PC-9 (cell line): Measurements from ENCODE around the gene MICAL2. TPM values are rescaled to one million over a fixed set of nuclear protein-coding genes. Genes with fewer than 3 reads are reported as not detected.

Source experiments
- BruUV-seq: library from RNA; stranded (reverse); fragments of 400-500 nt; replicated peaks from 2 replicates; lab custom pipeline; 2021; lab: Mats Ljungman, UMichigan
- CTCF ChIA-PET: fragments of 300-600 bp; sonication (Branson Sonifier 250); formaldehyde crosslinking; loops from one replicate; lab custom pipeline; 2022; ENCODE audit warnings: antibody characterized with exemption; lab: Charles Lee
- POLR2A ChIA-PET: fragments of 300-600 bp; sonication (Branson Sonifier 250); formaldehyde crosslinking; loops from one replicate; lab custom pipeline; 2022; ENCODE audit warnings: antibody characterized with exemption; ENCODE audit not compliant: unreplicated experiment; lab: Charles Lee
- DNase-seq, 2 experiments: peaks; one replicate each; pipeline versions ENCODE4 v3.0.0 to v3.0.0-alpha.2; 2015 to 2022; ENCODE audit warnings: mixed read lengths in 1 of 2
- H2AFZ ChIP-seq: fragments of 200-600 bp; sonication (generic); 2 replicates; pipeline ENCODE4 v1.8.1; 2017; ENCODE audit warnings: antibody characterized with exemption
- H3F3A ChIP-seq: fragments of 200-600 bp; sonication (generic); 2 replicates; pipeline ENCODE4 v1.8.1; 2017; ENCODE audit warnings: antibody characterized with exemption, mild to moderate bottlenecking, low read depth; ENCODE audit not compliant: insufficient read depth
- H3K27ac ChIP-seq: fragments of 200-600 bp; sonication (generic); 2 replicates; pipeline ENCODE4 v1.6.1; 2016; ENCODE audit warnings: mixed run types
- H3K27me3 ChIP-seq: fragments of 200-600 bp; sonication (generic); 2 replicates; pipeline ENCODE4 v1.6.1; 2016; ENCODE audit warnings: low read depth, mixed run types; ENCODE audit not compliant: insufficient read depth
- H3K36me3 ChIP-seq: fragments of 200-600 bp; sonication (generic); 2 replicates; pipeline ENCODE4 v1.6.1; 2016; ENCODE audit warnings: low read depth, mixed run types
- H3K4me1 ChIP-seq: fragments of 200-600 bp; sonication (generic); replicated peaks from 2 replicates; pipeline ENCODE4 v1.6.1; 2016; ENCODE audit warnings: mixed run types; ENCODE audit not compliant: insufficient read depth
- H3K4me2 ChIP-seq: fragments of 200-600 bp; sonication (generic); 2 replicates; pipeline ENCODE4 v1.6.1; 2017; ENCODE audit warnings: mixed run types
- H3K4me3 ChIP-seq: fragments of 200-600 bp; sonication (generic); 2 replicates; pipeline ENCODE4 v1.6.1; 2016; ENCODE audit warnings: mixed run types
- H3K79me2 ChIP-seq: fragments of 200-600 bp; sonication (generic); 2 replicates; pipeline ENCODE4 v1.6.1; 2017; ENCODE audit warnings: low read depth, mixed run types
- H3K9me2 ChIP-seq: fragments of 200-600 bp; sonication (generic); 2 replicates; pipeline ENCODE4 v1.8.1; 2017; ENCODE audit warnings: mild to moderate bottlenecking; ENCODE audit not compliant: insufficient read depth
- H3K9me3 ChIP-seq: fragments of 200-600 bp; sonication (generic); 2 replicates; pipeline ENCODE4 v1.8.1; 2016; ENCODE audit warnings: low read depth; ENCODE audit not compliant: insufficient read depth
- H4K20me1 ChIP-seq: fragments of 200-600 bp; sonication (generic); 2 replicates; pipeline ENCODE4 v1.8.1; 2017; ENCODE audit not compliant: insufficient read depth
- EZH2 ChIP-seq: fragments of 200-600 bp; sonication (generic); IDR thresholded peaks from 2 replicates; pipeline ENCODE4 v1.8.0; 2017; ENCODE audit warnings: antibody characterized with exemption, low read depth
- intact Hi-C: fragments of 100-400 bp; cut with micrococcal nuclease; formaldehyde crosslinking; loops from one replicate; pipeline ENCODE4 v1.10.0; 2022; ENCODE audit not compliant: unreplicated experiment
- total RNA-seq: library from RNA; stranded (reverse); gene quantifications from 2 replicates; pipeline ENCODE4 v1.2.3, GENCODE V29; 2021
- TF ChIP-seq, protein P1 (sequence below): fragments of 200-600 bp; sonication (generic); conservative IDR thresholded peaks from 2 replicates; pipeline ENCODE4 v1.6.1; 2017; ENCODE audit warnings: mixed run types, antibody characterized with exemption, mild to moderate bottlenecking, moderate library complexity

MICAL2 gene
- total RNA-seq, 1 experiment from 2014 or later: 32.4 TPM

GRCh38 chr11:12270817-12271216 lies 160.4 kb downstream of the MICAL2 start:
- POLR2A ChIA-PET: no interaction called here
- no peaks in the 10 kb centered on the region for H3K9me3 ChIP-seq
- BruUV-seq: no TSS peak

DNA sequence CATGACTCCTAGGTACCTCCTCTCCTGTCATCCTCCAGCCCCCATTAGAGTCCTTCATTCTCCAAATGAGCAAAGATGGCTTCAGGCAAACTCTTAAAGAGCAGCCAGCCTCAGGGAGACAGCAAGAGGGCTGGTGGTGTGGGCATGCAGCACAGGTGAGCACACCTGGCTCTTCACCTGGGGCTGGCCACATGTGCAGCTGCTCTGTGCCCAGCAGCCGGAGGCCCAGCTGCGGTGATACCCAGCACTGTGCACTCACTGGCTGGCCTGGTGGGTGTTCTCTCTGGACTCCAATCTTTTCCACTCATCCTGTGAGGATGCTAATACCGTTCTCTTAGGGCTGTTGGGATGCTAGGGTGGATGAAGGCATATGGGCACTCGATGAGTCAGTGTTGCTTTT lies 160.9 kb downstream of the MICAL2 start:
- H3F3A ChIP-seq: no peaks in the 10 kb centered on the region
- no peaks in the 10 kb centered on the region for H3K4me1 ChIP-seq
- DNase-seq: no peak
- H4K20me1 ChIP-seq: no peaks in the 10 kb centered on the region
- no peaks in the 10 kb centered on the region for H3K9me2 ChIP-seq
- BruUV-seq: no TSS peak
- H3K36me3 ChIP-seq: no peaks in the 10 kb centered on the region
- TF ChIP-seq, protein P1, sequence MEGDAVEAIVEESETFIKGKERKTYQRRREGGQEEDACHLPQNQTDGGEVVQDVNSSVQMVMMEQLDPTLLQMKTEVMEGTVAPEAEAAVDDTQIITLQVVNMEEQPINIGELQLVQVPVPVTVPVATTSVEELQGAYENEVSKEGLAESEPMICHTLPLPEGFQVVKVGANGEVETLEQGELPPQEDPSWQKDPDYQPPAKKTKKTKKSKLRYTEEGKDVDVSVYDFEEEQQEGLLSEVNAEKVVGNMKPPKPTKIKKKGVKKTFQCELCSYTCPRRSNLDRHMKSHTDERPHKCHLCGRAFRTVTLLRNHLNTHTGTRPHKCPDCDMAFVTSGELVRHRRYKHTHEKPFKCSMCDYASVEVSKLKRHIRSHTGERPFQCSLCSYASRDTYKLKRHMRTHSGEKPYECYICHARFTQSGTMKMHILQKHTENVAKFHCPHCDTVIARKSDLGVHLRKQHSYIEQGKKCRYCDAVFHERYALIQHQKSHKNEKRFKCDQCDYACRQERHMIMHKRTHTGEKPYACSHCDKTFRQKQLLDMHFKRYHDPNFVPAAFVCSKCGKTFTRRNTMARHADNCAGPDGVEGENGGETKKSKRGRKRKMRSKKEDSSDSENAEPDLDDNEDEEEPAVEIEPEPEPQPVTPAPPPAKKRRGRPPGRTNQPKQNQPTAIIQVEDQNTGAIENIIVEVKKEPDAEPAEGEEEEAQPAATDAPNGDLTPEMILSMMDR: no peak
- no peak for TF ChIP-seq EZH2
- POLR2A ChIA-PET: no interaction called here
- no peaks in the 10 kb centered on the region for H3K79me2 ChIP-seq
- no peak overlapping the region for H3K27ac ChIP-seq
- CTCF ChIA-PET: interaction anchor here (0.6 kb wide), 1 partner anchor 85 kb away, joined by 3 read pairs; no protein-coding TSS in a partner anchor
- H3K27me3 ChIP-seq: no peaks in the 10 kb centered on the region
- H2AFZ ChIP-seq: no peak overlapping the region
- no peaks in the 10 kb centered on the region for H3K9me3 ChIP-seq
- intact Hi-C loops: no loop called here
- no peak overlapping the region for H3K4me2 ChIP-seq
- no peak overlapping the region for H3K4me3 ChIP-seq

More at GRCh38 chr11:12270817-12271216, 160.4 kb downstream of the MICAL2 start:
- H3K36me3 ChIP-seq: no peaks in the 10 kb centered on the region
- H3K4me3 ChIP-seq: no peak overlapping the region
- no peaks in the 10 kb centered on the region for H3K79me2 ChIP-seq
- CTCF ChIA-PET: interaction anchor here (0.6 kb wide), 1 partner anchor 85 kb away, joined by 3 read pairs; no protein-coding TSS in a partner anchor
- TF ChIP-seq, protein P1: no peak
- TF ChIP-seq EZH2: no peak
- H3K27me3 ChIP-seq: no peaks in the 10 kb centered on the region
- H3F3A ChIP-seq: no peaks in the 10 kb centered on the region
- intact Hi-C loops: no loop called here
- no peaks in the 10 kb centered on the region for H3K4me1 ChIP-seq
- no peak overlapping the region for H3K27ac ChIP-seq
- no peak overlapping the region for H2AFZ ChIP-seq
- DNase-seq: no peak
- no peak overlapping the region for H3K4me2 ChIP-seq
- H4K20me1 ChIP-seq: no peaks in the 10 kb centered on the region
- H3K9me2 ChIP-seq: no peaks in the 10 kb centered on the region

DNA sequence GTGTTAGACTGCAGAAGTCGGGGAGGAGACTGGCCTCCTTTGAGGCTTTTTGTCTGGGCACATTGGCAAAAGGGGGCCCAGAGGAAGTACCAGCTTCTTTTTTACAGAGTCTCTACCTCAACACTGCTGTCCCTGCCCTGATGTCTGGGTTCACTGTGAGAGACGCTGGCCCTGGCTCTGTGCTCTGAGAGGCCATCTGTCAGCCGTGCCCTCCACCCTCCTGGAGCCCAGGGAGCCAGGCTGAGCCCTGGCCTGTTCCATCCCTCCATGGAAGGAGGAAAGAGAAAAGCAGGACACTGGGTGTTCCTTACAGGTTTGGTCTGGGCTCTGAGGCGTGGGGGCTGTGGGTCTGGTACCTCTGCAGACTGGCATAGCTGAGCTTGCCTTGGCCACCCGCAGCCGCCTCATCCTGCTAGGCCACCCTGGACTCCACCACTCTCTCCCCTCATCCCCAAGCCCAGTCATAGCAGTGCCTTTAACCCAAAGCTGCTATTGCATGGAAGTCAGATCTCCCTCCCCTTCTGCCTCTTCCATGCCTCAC lies 161.5 kb downstream of the MICAL2 start:
- Histone ChIP-seq H3K9me3 (no peaks in the 10 kb centered on the region), H3K4me3 (no peak overlapping the region), H3F3A (no peaks in the 10 kb centered on the region), H3K27me3 (no peaks in the 10 kb centered on the region), H4K20me1 (no peaks in the 10 kb centered on the region), H2AFZ (no peak overlapping the region), H3K27ac (no peak overlapping the region), H3K79me2 (no peaks in the 10 kb centered on the region), H3K36me3 (no peaks in the 10 kb centered on the region), H3K4me2 (no peak overlapping the region), H3K4me1 (no peaks in the 10 kb centered on the region), H3K9me2 (no peaks in the 10 kb centered on the region)
- ChIA-PET POLR2A (no interaction called here), CTCF (no interaction called here)
- DNase-seq: no peak
- intact Hi-C loops: no loop called here
- BruUV-seq: no TSS peak
- TF ChIP-seq EZH2: no peak
- TF ChIP-seq, protein P1: no peak
